IMR-90 (cell line): Measurements from ENCODE around the gene NPTX1.

ENCODE experiments used
- BHLHE40 ChIP-seq: fragments of 150-350 bp; IDR thresholded peaks from 2 replicates; pipeline ENCODE4 v1.6.1; 2016; ENCODE audit warnings: mild to moderate bottlenecking, low read depth, low read length
- CEBPB ChIP-seq: IDR thresholded peaks from 2 replicates; pipeline ENCODE4 v1.6.1; 2012; ENCODE audit warnings: low read depth, low read length, improper control_type of control experiment
- CHD1 ChIP-seq: IDR thresholded peaks from 2 replicates; pipeline ENCODE4 v1.6.1; 2012; ENCODE audit warnings: low read depth, low read length, improper control_type of control experiment
- CTCF ChIP-seq: conservative IDR thresholded peaks from 2 replicates; pipeline ENCODE4 v1.5.1; 2012; ENCODE audit warnings: mild to moderate bottlenecking, low read depth, low read length, improper control_type of control experiment
- FOS ChIP-seq: fragments of 150-350 bp; IDR thresholded peaks from 2 replicates; pipeline ENCODE4 v1.6.1; 2016; ENCODE audit warnings: low read depth, low read length
- MAZ ChIP-seq: IDR thresholded peaks from 2 replicates; pipeline ENCODE4 v1.6.1; 2012; ENCODE audit warnings: low read depth, mild to moderate bottlenecking, low read length, improper control_type of control experiment, moderate library complexity, borderline replicate concordance
- POLR2A ChIP-seq: IDR thresholded peaks from 2 replicates; pipeline ENCODE4 v1.6.1; 2012; ENCODE audit warnings: mild to moderate bottlenecking, low read depth, low read length
- RAD21 ChIP-seq: IDR thresholded peaks from 2 replicates; pipeline ENCODE4 v1.6.1; 2012; ENCODE audit warnings: low read length, improper control_type of control experiment
- RCOR1 ChIP-seq: IDR thresholded peaks from 2 replicates; pipeline ENCODE4 v1.6.1; 2012; ENCODE audit warnings: mild to moderate bottlenecking, low read length, improper control_type of control experiment; ENCODE audit not compliant: insufficient replicate concordance
- RFX5 ChIP-seq: IDR thresholded peaks from 2 replicates; pipeline ENCODE4 v1.8.0; 2012; ENCODE audit warnings: low read depth, mild to moderate bottlenecking, low read length, moderate library complexity
- USF2 ChIP-seq: fragments of 150-350 bp; IDR thresholded peaks from 2 replicates; pipeline ENCODE4 v1.6.1; 2017; ENCODE audit warnings: mild to moderate bottlenecking, antibody characterized with exemption, low read length, low read depth

GRCh38 chr17:80464486-80464885 is 11.9 kb downstream of the NPTX1 start:
- TF ChIP-seq CTCF, result no peak
- no peak for TF ChIP-seq FOS
- TF ChIP-seq POLR2A, result no peak
- TF ChIP-seq RFX5, result no peak
- TF ChIP-seq RAD21, result no peak
- no peak for TF ChIP-seq CEBPB
- no peak for TF ChIP-seq BHLHE40
- no peak for TF ChIP-seq MAZ
- no peak for TF ChIP-seq RCOR1
- no peak for TF ChIP-seq CHD1
- TF ChIP-seq USF2, result no peak
